PC-3 (cell line): ENCODE results near the gene MCU. TPM values are rescaled to one million over a fixed set of nuclear protein-coding genes. Genes with fewer than 3 reads are reported as not detected.
A peak's percentile ranks its signal among the peaks of the same experiment; 100 is the strongest.

ENCODE experiments used
- ATAC-seq: fragments of 200-7000 bp; cut with Tn5 transposase; 2 replicates; pipeline ENCODE4 v1.9.1; 2020; ENCODE audit warnings: mild to moderate bottlenecking, moderate library complexity
- BruUV-seq: library from RNA; stranded (reverse); fragments of 400-500 nt; replicated peaks from 2 replicates; lab custom pipeline; 2021; lab: Mats Ljungman, UMichigan
- CTCF ChIA-PET: fragments of 300-600 bp; sonication (Branson Sonifier 250); formaldehyde crosslinking; loops from one replicate; lab custom pipeline; 2022; ENCODE audit warnings: antibody characterized with exemption; lab: Charles Lee
- POLR2A ChIA-PET: fragments of 300-600 bp; sonication (Branson Sonifier 250); formaldehyde crosslinking; loops from one replicate; lab custom pipeline; 2022; ENCODE audit warnings: antibody characterized with exemption; ENCODE audit not compliant: unreplicated experiment; lab: Charles Lee
- DNase-seq: peaks from one replicate; pipeline ENCODE4 v3.0.0-alpha.2; 2015
- H2AFZ ChIP-seq: fragments of 300-600 bp; sonication (generic); 2 replicates; pipeline ENCODE4 v1.6.0; 2016; ENCODE audit warnings: antibody characterized with exemption, low read length
- H3F3A ChIP-seq: fragments of 300-600 bp; sonication (generic); one replicate; pipeline ENCODE4 v1.6.0; 2017; ENCODE audit warnings: antibody characterized with exemption, low read length, control low read depth, mild to moderate bottlenecking; ENCODE audit not compliant: unreplicated experiment
- H3K27ac ChIP-seq: fragments of 300-600 bp; sonication (generic); 2 replicates; pipeline ENCODE4 v1.5.1; 2016; ENCODE audit warnings: mild to moderate bottlenecking, low read length
- H3K27me3 ChIP-seq: fragments of 300-600 bp; sonication (generic); 2 replicates; pipeline ENCODE4 v1.6.1; 2016; ENCODE audit warnings: low read length, mixed read lengths
- H3K36me3 ChIP-seq: fragments of 300-600 bp; sonication (generic); 2 replicates; pipeline ENCODE4 v1.6.1; 2016; ENCODE audit warnings: low read depth, mixed run types, low read length, mixed read lengths
- H3K4me1 ChIP-seq: fragments of 300-600 bp; sonication (generic); 2 replicates; pipeline ENCODE4 v1.5.1; 2016; ENCODE audit warnings: low read length; ENCODE audit not compliant: insufficient read depth
- H3K4me2 ChIP-seq: fragments of 300-600 bp; sonication (generic); 2 replicates; pipeline ENCODE4 v1.6.0; 2016; ENCODE audit warnings: low read length
- H3K4me3 ChIP-seq: fragments of 300-600 bp; sonication (generic); 2 replicates; pipeline ENCODE4 v1.5.1; 2016; ENCODE audit warnings: mild to moderate bottlenecking, low read length, mixed read lengths
- H3K79me2 ChIP-seq: fragments of 300-600 bp; sonication (generic); 2 replicates; pipeline ENCODE4 v1.6.1; 2017; ENCODE audit warnings: low read length, mixed read lengths
- H3K9ac ChIP-seq: fragments of 300-600 bp; sonication (generic); 2 replicates; pipeline ENCODE4 v1.6.0; 2016; ENCODE audit warnings: mild to moderate bottlenecking, low read length
- H3K9me2 ChIP-seq: fragments of 300-600 bp; sonication (generic); replicated peaks from 2 replicates; pipeline ENCODE4 v1.6.1; 2016; ENCODE audit warnings: mixed run types, low read length, mixed read lengths
- H3K9me3 ChIP-seq: fragments of 300-600 bp; sonication (generic); 2 replicates; pipeline ENCODE4 v1.6.1; 2016; ENCODE audit warnings: low read length, mixed read lengths
- H4K20me1 ChIP-seq: fragments of 300-600 bp; sonication (generic); 2 replicates; pipeline ENCODE4 v1.6.1; 2016; ENCODE audit warnings: low read length, mixed read lengths
- EZH2 ChIP-seq: fragments of 300-600 bp; sonication (generic); IDR thresholded peaks from one replicate; pipeline ENCODE4 v1.6.1; 2017; ENCODE audit warnings: antibody characterized with exemption, mild to moderate bottlenecking, low read length; ENCODE audit not compliant: unreplicated experiment
- EZH2phosphoT487 ChIP-seq: fragments of 300-600 bp; sonication (generic); IDR thresholded peaks from 2 replicates; pipeline ENCODE4 v1.6.1; 2018; ENCODE audit warnings: mild to moderate bottlenecking, antibody characterized with exemption, low read length, borderline replicate concordance
- intact Hi-C: fragments of 100-400 bp; cut with micrococcal nuclease; formaldehyde crosslinking; loops from 2 replicates; pipeline ENCODE4 v1.9.0; 2023
- total RNA-seq: library from RNA; depleted of rRNA; stranded (reverse); fragments of >200 nt; gene quantifications from 2 replicates; pipeline ENCODE4 v1.2.3, GENCODE V29; 2014
- TF ChIP-seq, protein P1 (sequence below): fragments of 300-600 bp; sonication (generic); conservative IDR thresholded peaks from 2 replicates; pipeline ENCODE4 v1.5.1; 2017; ENCODE audit warnings: antibody characterized with exemption, low read depth, mild to moderate bottlenecking, low read length

The MCU gene
- total RNA-seq, 1 experiment from 2014 or later: 21.5 TPM

DNA sequence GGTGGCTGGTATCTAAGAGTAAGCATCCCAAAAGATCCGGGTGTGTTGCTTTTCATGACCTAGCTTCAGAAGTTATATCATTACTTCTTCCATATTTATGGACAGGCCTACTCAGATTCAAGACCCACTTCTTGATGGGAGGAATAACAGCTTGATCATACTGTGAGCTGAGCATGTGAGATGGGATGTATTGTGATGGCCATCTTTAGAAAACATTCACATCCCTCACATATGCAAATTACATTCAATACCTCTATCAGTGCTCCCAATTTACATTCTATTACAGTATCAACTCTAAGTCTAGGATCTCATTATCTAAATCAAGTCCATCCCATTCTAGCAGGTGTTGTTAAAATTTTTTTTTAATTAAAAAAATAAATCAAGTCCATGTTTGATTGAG, 101.8 kb downstream of the MCU start:
- CTCF ChIA-PET: no interaction called here
- Histone ChIP-seq H3K9me2 (no peaks in the 10 kb centered on the region), H3K4me1 (peaks cover 27% of the 10 kb centered on the region), H3K9me3 (no peaks in the 10 kb centered on the region), H4K20me1 (no peaks in the 10 kb centered on the region), H3K79me2 (no peaks in the 10 kb centered on the region), H3K4me3 (no peak overlapping the region), H3K27ac (no peak overlapping the region), H3K9ac (no peak overlapping the region), H3K27me3 (no peaks in the 10 kb centered on the region), H3F3A (no peaks in the 10 kb centered on the region), H3K36me3 (no peaks in the 10 kb centered on the region), H3K4me2 (no peak overlapping the region), H2AFZ (no peak overlapping the region)
- POLR2A ChIA-PET: no interaction called here
- intact Hi-C loops: no loop called here
- DNase-seq: no peak
- ATAC-seq: no peak
- BruUV-seq: no TSS peak
- TF ChIP-seq, protein P1, sequence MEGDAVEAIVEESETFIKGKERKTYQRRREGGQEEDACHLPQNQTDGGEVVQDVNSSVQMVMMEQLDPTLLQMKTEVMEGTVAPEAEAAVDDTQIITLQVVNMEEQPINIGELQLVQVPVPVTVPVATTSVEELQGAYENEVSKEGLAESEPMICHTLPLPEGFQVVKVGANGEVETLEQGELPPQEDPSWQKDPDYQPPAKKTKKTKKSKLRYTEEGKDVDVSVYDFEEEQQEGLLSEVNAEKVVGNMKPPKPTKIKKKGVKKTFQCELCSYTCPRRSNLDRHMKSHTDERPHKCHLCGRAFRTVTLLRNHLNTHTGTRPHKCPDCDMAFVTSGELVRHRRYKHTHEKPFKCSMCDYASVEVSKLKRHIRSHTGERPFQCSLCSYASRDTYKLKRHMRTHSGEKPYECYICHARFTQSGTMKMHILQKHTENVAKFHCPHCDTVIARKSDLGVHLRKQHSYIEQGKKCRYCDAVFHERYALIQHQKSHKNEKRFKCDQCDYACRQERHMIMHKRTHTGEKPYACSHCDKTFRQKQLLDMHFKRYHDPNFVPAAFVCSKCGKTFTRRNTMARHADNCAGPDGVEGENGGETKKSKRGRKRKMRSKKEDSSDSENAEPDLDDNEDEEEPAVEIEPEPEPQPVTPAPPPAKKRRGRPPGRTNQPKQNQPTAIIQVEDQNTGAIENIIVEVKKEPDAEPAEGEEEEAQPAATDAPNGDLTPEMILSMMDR: no peak

DNA sequence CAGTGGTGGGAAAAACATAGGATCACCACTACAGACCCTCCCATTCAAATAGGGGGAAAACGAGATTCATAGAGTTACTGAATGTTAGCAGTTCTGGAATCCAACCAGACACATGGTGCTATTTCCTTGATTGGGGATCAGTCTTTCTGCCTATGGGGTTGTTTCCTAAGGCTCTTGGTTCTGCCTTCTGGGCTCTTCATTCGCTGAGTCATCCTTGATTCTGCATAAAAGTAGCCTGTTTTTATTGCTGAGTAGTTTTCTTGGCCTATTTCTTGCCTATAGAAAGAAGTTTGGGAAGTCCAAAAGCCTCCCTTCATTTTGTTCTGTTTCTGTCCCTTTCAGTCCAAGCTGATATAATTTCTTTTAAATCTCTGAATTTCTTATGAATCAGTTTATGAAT, 102.3 kb downstream of the MCU start:
- H3K27ac ChIP-seq: no peak overlapping the region
- DNase-seq (peak; percentile 56), ATAC-seq (no peak)
- no peak overlapping the region for H3K4me3 ChIP-seq
- no peak overlapping the region for H2AFZ ChIP-seq
- no peak overlapping the region for H3K9ac ChIP-seq
- TF ChIP-seq EZH2 (no peak), EZH2phosphoT487 (no peak)
- TF ChIP-seq, protein P1: no peak
- CTCF ChIA-PET: interaction anchor here (0.6 kb wide), 1 partner anchor 338 kb away, joined by 4 read pairs; no protein-coding TSS in a partner anchor
- H3K79me2 ChIP-seq: no peaks in the 10 kb centered on the region
- no peaks in the 10 kb centered on the region for H4K20me1 ChIP-seq
- no peaks in the 10 kb centered on the region for H3K36me3 ChIP-seq
- BruUV-seq: no TSS peak
- H3K9me3 ChIP-seq: no peaks in the 10 kb centered on the region
- no peaks in the 10 kb centered on the region for H3K27me3 ChIP-seq
- intact Hi-C loops: no loop called here
- H3K9me2 ChIP-seq: no peaks in the 10 kb centered on the region
- H3F3A ChIP-seq: no peaks in the 10 kb centered on the region
- H3K4me1 ChIP-seq: peaks cover 27% of the 10 kb centered on the region
- POLR2A ChIA-PET: no interaction called here
- no peak overlapping the region for H3K4me2 ChIP-seq

DNA sequence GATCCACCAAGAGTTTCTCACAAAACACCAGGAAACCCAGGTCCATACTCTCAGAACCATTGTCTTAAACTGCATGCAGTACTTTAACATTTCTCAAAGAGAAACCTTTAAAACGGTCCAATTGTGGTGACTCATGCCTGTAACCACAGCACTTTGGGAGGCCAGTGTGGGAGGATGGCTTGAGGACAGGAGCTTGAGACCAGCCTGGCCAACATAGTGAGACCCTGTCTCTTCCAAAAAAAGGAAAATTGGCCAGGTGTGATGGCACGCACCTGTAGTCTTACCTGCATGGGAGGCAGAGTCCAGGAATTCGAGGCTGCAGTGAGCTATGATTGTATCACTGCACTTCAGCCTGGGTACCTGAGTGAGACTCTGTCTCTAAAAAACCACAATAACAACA, 104.1 kb downstream of the MCU start:
- ChIA-PET CTCF (no interaction called here), POLR2A (interaction anchor here (0.6 kb wide), 1 partner anchor 664 kb away, joined by 4 read pairs; no protein-coding TSS in a partner anchor)
- Histone ChIP-seq H3K9me3 (no peaks in the 10 kb centered on the region), H3K9ac (no peak overlapping the region), H3K9me2 (no peaks in the 10 kb centered on the region), H3K79me2 (no peaks in the 10 kb centered on the region), H3K4me1 (peaks cover 24% of the 10 kb centered on the region), H3K4me2 (no peak overlapping the region), H3K36me3 (no peaks in the 10 kb centered on the region), H3K27me3 (no peaks in the 10 kb centered on the region), H3K27ac (no peak overlapping the region), H2AFZ (no peak overlapping the region), H3K4me3 (no peak overlapping the region), H4K20me1 (no peaks in the 10 kb centered on the region), H3F3A (no peaks in the 10 kb centered on the region)
- no peak for TF ChIP-seq EZH2
- TF ChIP-seq, protein P1: no peak
- no peak for TF ChIP-seq EZH2phosphoT487
- peak; percentile 49 for ATAC-seq
- intact Hi-C loops: no loop called here
- peak; percentile 59 for DNase-seq
- no TSS peak for BruUV-seq
